Ascending aorta (tissue), 2 donors: ENCODE measurements around the gene TNIK. TPM values are rescaled to one million over a fixed set of nuclear protein-coding genes. Genes with fewer than 3 reads are reported as not detected.

Experiments used
- DNase-seq, 2 donors: peaks; one replicate each; pipeline ENCODE4 v3.0.0-alpha.2; 2019; ENCODE audit warnings: low spot score in 2 of 2
- H3K27ac ChIP-seq, 2 donors: fragments of 200-600 bp; sonication (generic); one replicate each; pipeline ENCODE4 v1.5.1; 2016 to 2017; ENCODE audit warnings: mild to moderate bottlenecking in 1 of 2
- H3K27me3 ChIP-seq: fragments of 200-600 bp; sonication (generic); one replicate; pipeline ENCODE4 v1.5.1; 2017
- H3K36me3 ChIP-seq, 2 donors: fragments of 200-600 bp; sonication (generic); one replicate each; pipeline ENCODE4 v1.5.1; 2016
- H3K4me1 ChIP-seq, 2 donors: fragments of 200-600 bp; sonication (generic); one replicate each; pipeline ENCODE4 v1.5.1; 2016 to 2017; ENCODE audit warnings: mild to moderate bottlenecking in 1 of 2
- H3K4me3 ChIP-seq, 2 donors: fragments of 200-600 bp; sonication (generic); one replicate each; pipeline ENCODE4 v1.5.1; 2016 to 2017; ENCODE audit warnings: mild to moderate bottlenecking in 1 of 2
- H3K9me3 ChIP-seq, 2 donors: fragments of 200-600 bp; sonication (generic); one replicate each; pipeline ENCODE4 v1.5.1; 2016
- intact Hi-C: fragments of 100-400 bp; cut with DNase I; formaldehyde crosslinking; loops from one replicate; pipeline ENCODE4 v1.15.1; 2023
- total RNA-seq: library from RNA; depleted of rRNA; stranded (reverse); fragments of >200 nt; gene quantifications from one replicate; pipeline ENCODE4 v1.1.0, GENCODE V29; 2016
- TF ChIP-seq, protein P1 (sequence below), 3 experiments: fragments of 200-600 bp in 2 of 3; fragments of 450-650 bp in 1 of 3; sonication (generic) in 2 of 3; IDR thresholded peaks; one replicate each; pipeline ENCODE4 v1.5.1; 2016 to 2019; ENCODE audit warnings: antibody characterized with exemption in 3 of 3, mild to moderate bottlenecking in 1 of 3, moderate library complexity in 1 of 3

TNIK gene
- total RNA-seq, 1 donor from 2014 or later: 0.75 TPM

DNA sequence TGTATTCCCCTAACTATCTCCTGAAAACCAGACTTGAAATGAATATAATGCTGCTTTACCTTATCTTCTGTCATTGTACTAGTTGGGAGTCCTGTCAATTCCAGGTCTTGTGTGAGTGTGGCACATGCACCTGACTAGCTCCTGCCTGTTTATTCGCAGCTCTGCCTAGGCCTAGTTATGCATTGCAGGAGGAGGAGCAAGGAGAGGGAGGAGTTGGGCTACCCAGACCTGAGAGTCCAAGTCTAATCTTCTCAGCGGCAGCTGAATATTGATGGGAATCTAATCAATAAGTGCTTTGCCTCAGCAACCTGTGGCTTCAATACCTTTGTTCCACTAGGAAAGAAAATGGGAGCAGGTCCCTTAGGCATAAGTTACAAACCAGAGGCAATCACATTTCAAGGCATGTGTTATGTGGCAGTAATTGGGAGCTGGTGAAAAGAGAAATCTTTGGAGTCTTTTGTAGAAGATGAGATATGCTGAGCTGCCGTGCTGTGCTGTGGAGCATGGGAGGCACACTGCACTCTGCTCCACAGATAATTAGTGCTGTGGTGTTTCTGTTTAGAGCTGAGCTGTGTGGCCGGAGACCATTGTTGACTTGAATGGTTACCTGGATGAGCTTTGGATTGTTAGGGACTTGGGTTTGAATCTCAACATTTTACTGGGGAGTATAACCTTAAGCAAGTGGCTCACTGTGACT, 433.5 kb downstream of the TNIK start, which contains the start of gene SLC2A2:
TSS of gene SLC2A2 (minus strand) at position 124 of the 697 bp plus-strand sequence. CDS start at position 74, 50 bp downstream.
- TF ChIP-seq, protein P1, sequence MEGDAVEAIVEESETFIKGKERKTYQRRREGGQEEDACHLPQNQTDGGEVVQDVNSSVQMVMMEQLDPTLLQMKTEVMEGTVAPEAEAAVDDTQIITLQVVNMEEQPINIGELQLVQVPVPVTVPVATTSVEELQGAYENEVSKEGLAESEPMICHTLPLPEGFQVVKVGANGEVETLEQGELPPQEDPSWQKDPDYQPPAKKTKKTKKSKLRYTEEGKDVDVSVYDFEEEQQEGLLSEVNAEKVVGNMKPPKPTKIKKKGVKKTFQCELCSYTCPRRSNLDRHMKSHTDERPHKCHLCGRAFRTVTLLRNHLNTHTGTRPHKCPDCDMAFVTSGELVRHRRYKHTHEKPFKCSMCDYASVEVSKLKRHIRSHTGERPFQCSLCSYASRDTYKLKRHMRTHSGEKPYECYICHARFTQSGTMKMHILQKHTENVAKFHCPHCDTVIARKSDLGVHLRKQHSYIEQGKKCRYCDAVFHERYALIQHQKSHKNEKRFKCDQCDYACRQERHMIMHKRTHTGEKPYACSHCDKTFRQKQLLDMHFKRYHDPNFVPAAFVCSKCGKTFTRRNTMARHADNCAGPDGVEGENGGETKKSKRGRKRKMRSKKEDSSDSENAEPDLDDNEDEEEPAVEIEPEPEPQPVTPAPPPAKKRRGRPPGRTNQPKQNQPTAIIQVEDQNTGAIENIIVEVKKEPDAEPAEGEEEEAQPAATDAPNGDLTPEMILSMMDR (IDR thresholded peaks at IDR 0.05): no peak
- H3K9me3 ChIP-seq: no peaks in the 10 kb centered on the region
- H3K4me3 ChIP-seq: no peak within 1 kb of the TSS
- no peaks in the 10 kb centered on the region for H3K36me3 ChIP-seq
- no peaks in the 10 kb centered on the region for H3K27me3 ChIP-seq
- no peak for DNase-seq
- H3K27ac ChIP-seq: no peak within 1 kb of the TSS
- H3K4me1 ChIP-seq: no peaks in the 10 kb centered on the region
- intact Hi-C loops: no loop called here

DNA sequence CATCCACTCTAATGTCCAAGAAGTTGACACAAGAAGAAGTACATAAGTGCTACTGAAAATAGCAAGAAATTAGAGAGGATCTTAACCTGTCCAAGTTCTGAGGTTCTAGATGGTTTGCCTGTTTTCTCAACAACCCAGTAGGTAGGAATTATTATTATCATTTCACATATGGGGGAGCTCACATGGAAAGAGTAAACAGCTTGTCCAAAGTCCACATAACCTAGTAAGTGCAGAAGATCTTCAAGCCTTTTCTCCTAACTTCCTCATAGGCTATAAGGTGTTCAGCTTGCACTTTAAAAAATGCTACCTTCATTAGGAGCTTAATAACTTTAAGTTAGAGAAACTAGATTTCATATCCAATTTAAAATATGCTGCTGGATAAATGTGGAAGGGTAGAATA, 436.6 kb downstream of the TNIK start:
- Histone ChIP-seq H3K27me3 (no peaks in the 10 kb centered on the region), H3K9me3 (no peaks in the 10 kb centered on the region), H3K4me3 (no peak overlapping the region), H3K36me3 (no peaks in the 10 kb centered on the region), H3K27ac (no peak overlapping the region), H3K4me1 (no peaks in the 10 kb centered on the region)
- TF ChIP-seq, protein P1 (IDR thresholded peaks at IDR 0.05): no peak
- DNase-seq: no peak
- intact Hi-C loops: no loop called here

DNA sequence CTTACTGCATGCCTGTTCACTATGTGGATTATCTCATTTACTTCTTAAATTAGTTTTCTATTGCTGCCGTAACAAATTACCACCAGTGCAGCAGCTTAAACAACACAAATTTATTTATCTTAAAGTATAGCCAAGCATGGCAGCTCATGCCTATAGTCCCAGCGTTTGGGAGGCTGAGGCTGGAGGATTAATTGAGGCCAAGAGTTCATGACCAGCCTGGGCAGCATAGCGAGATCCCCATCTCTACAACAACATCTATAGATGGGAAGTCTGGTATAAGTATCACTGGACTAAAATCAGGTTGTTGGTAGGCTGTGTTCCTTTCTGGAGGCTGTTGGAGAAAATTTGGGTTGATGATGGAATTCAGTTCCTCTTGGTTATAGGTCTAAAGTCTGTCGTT, 438.8 kb downstream of the TNIK start:
- H3K9me3 ChIP-seq: no peaks in the 10 kb centered on the region
- intact Hi-C loops: no loop called here
- no peaks in the 10 kb centered on the region for H3K27me3 ChIP-seq
- TF ChIP-seq, protein P1 (IDR thresholded peaks at IDR 0.05): no peak
- no peaks in the 10 kb centered on the region for H3K4me1 ChIP-seq
- no peaks in the 10 kb centered on the region for H3K36me3 ChIP-seq
- no peak overlapping the region for H3K27ac ChIP-seq
- no peak for DNase-seq
- H3K4me3 ChIP-seq: no peak overlapping the region

DNA sequence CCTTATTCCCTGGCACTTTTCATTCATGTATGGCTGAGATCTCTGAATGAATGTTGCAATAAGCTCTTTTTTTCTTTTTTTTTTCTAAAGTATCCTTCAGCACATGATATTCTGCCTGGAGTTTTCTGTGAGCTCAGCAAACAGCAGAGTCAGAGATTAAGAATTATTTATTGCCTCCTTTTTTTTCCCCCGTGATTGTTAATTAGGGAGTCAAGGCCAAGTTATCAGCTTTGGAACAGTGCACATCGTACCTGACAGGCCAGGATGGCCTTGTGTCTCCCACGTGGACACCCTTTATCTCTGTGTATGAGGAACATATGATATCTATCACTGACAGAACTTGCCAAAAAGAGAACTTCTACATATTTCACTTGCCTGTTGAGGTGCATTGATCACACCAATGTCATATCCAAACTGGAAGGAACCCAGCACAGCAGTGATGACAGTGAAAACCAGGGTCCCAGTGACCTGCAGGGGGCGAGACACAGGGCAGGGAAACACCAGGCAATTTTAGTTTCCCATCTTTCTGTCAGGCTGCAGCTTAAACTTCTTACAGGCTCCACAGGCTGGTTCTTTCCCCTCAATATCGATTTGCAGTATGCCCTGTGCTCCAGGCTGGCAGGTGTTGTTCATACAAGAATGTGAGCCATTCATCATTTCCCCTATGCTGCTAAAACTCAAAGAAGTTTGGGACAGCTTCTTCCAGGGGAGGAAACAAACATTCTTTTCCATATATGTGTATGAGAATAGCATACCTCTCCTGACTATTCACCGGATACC, 441.9 kb downstream of the TNIK start:
- Histone ChIP-seq H3K27ac (no peak overlapping the region), H3K9me3 (no peaks in the 10 kb centered on the region), H3K4me1 (no peaks in the 10 kb centered on the region), H3K4me3 (no peak overlapping the region), H3K36me3 (no peaks in the 10 kb centered on the region), H3K27me3 (no peaks in the 10 kb centered on the region)
- intact Hi-C loops: no loop called here
- DNase-seq: no peak
- TF ChIP-seq, protein P1 (IDR thresholded peaks at IDR 0.05): no peak

DNA sequence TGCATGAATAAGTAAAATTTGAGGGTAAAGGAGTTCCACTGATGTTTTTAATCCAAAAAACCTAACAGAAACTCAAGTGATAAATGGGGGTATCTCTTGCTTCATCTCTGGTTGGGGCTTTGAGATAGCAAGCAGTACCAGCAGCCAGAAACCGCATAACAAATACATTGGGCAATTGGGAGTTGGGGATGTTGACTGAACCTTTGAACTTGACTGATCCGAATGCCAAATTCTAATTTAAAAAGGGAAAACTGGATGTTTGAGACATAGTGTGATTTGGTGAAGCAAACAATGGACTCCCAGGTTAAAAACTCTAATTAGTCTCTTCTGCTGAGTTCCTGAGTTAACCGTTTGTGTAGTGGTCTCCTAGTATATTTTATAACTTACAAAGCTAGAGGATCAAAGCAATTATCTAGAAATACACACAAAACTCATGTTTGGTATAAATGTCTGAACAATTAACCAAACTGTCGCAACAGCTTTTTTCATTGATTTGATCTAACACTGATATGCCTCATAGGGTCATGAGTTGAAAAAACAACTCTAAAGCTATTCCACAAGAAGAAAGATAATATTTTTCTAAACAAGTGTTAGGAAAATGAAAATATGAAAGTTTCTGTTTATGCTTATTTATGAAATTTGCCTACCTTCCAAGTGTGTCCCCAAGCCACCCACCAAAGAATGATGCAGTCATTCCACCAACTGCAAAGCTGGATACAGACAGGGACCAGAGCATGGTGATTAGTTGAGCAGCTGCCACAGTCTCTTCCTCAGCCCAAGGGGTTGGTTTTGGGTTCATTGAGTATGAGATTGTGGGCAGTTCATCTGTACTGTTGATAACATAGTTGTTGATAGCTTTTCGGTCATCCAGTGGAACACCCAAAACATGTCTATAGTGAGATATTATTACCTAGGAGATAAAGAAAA, 446.1 kb downstream of the TNIK start:
- H3K36me3 ChIP-seq: no peaks in the 10 kb centered on the region
- DNase-seq: no peak
- intact Hi-C loops: no loop called here

More for the DNA sequence above, 446.1 kb downstream of the TNIK start:
- no peaks in the 10 kb centered on the region for H3K9me3 ChIP-seq
- H3K27ac ChIP-seq: no peak overlapping the region
- no peak overlapping the region for H3K4me3 ChIP-seq
- no peaks in the 10 kb centered on the region for H3K4me1 ChIP-seq
- no peaks in the 10 kb centered on the region for H3K27me3 ChIP-seq
- TF ChIP-seq, protein P1 (IDR thresholded peaks at IDR 0.05): no peak
